ENCODE data around the gene SP3. TPM values are rescaled to one million over a fixed set of nuclear protein-coding genes. Genes with fewer than 3 reads are reported as not detected.
A peak's percentile ranks its signal among the peaks of the same experiment; 100 is the strongest.

Gene SP3
- total and polyA plus RNA-seq, 2 experiments from 2014 or later: 24.1 to 110 TPM

DNA sequence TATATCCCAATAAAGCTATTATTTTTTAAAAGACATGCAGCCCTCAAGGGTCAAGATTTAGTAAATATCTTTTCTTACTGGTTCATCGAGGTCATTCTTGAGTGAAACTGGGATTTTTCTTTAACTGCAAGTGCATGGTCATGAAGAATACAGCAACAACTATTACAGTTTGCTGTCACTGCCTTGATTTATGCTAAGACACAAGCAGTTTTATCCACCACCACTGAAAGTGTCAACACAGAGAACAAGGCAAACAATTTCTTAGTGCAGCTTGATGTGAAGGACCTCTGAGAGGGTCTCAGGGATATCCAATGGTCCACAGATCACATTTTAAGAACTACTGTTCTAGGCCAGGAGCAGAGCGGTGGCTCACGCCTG lies 12.1 kb downstream of the SP3 start:
- Histone ChIP-seq H3K4me2 (no peak overlapping the region), H3F3A (replicated peaks; ENCODE audit: low read depth) (no peaks in the 10 kb centered on the region), H3K79me2 (replicated peaks; ENCODE audit: insufficient read depth) (peaks cover 100% of the 10 kb centered on the region), H2AFZ (no peak overlapping the region), H3K4me3 (no peak overlapping the region), H3K27ac (ENCODE audit: low read depth) (no peak overlapping the region), H4K20me1 (replicated peaks; ENCODE audit: insufficient read depth) (peaks cover 56% of the 10 kb centered on the region), H3K36me3 (ENCODE audit: insufficient read depth) (peaks cover 26% of the 10 kb centered on the region), H3K4me1 (ENCODE audit: insufficient read depth) (0 out of 2 replicates have a peak, but pooled peaks cover 4% of the 10 kb centered on the region), H3K9me2 (ENCODE audit: insufficient read depth) (no peaks in the 10 kb centered on the region), H3K27me3 (ENCODE audit: insufficient read depth) (no peaks in the 10 kb centered on the region)
- H3K36me3 Mint-ChIP-seq (ENCODE audit: low read depth): peaks cover 44% of the 10 kb centered on the region
- ATAC-seq (no peak), DNase-seq (ENCODE audit: low spot score) (no peak)
- no peaks in the 10 kb centered on the region for H3K27me3 Mint-ChIP-seq (ENCODE audit: insufficient read depth, low read depth, poor library complexity)
- H3K9me3 Mint-ChIP-seq: no peaks in the 10 kb centered on the region; the same call in 2 of the 3 replicates
- peaks cover 11% of the 10 kb centered on the region for H3K4me1 Mint-ChIP-seq
- TF ChIP-seq EZH2 (IDR thresholded peaks at IDR 0.05; ENCODE audit: low read depth, unreplicated experiment) (no peak), STAT1 (IDR thresholded peaks at IDR 0.05; ENCODE audit: unreplicated experiment) (no peak)
- H3K4me3 Mint-ChIP-seq: no peak overlapping the region
- H3K27ac Mint-ChIP-seq: no peak overlapping the region

GRCh38 chr2:173952267-173953046 lies 12.7 kb downstream of the SP3 start:
- Histone ChIP-seq H3K27ac (ENCODE audit: low read depth) (no peak overlapping the region), H3K9me2 (ENCODE audit: insufficient read depth) (no peaks in the 10 kb centered on the region), H3F3A (replicated peaks; ENCODE audit: low read depth) (no peaks in the 10 kb centered on the region), H3K4me2 (no peak overlapping the region), H4K20me1 (replicated peaks; ENCODE audit: insufficient read depth) (peaks cover 56% of the 10 kb centered on the region), H3K4me3 (no peak overlapping the region), H2AFZ (no peak overlapping the region), H3K4me1 (ENCODE audit: insufficient read depth) (0 out of 2 replicates have a peak, but pooled peaks cover 4% of the 10 kb centered on the region), H3K79me2 (replicated peaks; ENCODE audit: insufficient read depth) (peaks cover 100% of the 10 kb centered on the region), H3K27me3 (ENCODE audit: insufficient read depth) (no peaks in the 10 kb centered on the region), H3K36me3 (ENCODE audit: insufficient read depth) (peaks cover 26% of the 10 kb centered on the region)
- ATAC-seq (no peak), DNase-seq (ENCODE audit: low spot score) (no peak)
- peaks cover 13% of the 10 kb centered on the region for H3K4me1 Mint-ChIP-seq
- peaks cover 44% of the 10 kb centered on the region for H3K36me3 Mint-ChIP-seq (ENCODE audit: low read depth)
- no peak overlapping the region for H3K4me3 Mint-ChIP-seq
- H3K27me3 Mint-ChIP-seq (ENCODE audit: insufficient read depth, low read depth, poor library complexity): no peaks in the 10 kb centered on the region
- no peaks in the 10 kb centered on the region; the same call in 2 of the 3 replicates for H3K9me3 Mint-ChIP-seq
- TF ChIP-seq POLR2AphosphoS5 (IDR thresholded peaks at IDR 0.05; ENCODE audit: low read depth) (no peak), EZH2phosphoT487 (IDR thresholded peaks at IDR 0.05; ENCODE audit: unreplicated experiment) (no peak), ZNF114 (CRISPR knock-in tag; IDR thresholded peaks at IDR 0.05) (no peak), CREB1 (CRISPR knock-in tag; IDR thresholded peaks at IDR 0.05; ENCODE audit: low read depth) (no peak), CTCF (conservative IDR thresholded peaks at IDR 0.05; ENCODE audit: low read depth in 2 of 2) (peak; percentile 40 to 49; a peak in 3 of 4 replicates), ZNF462 (CRISPR knock-in tag; IDR thresholded peaks at IDR 0.05) (no peak), NANOG (IDR thresholded peaks at IDR 0.05; ENCODE audit: borderline replicate concordance) (no peak)
- TF ChIP-seq, protein P1, sequence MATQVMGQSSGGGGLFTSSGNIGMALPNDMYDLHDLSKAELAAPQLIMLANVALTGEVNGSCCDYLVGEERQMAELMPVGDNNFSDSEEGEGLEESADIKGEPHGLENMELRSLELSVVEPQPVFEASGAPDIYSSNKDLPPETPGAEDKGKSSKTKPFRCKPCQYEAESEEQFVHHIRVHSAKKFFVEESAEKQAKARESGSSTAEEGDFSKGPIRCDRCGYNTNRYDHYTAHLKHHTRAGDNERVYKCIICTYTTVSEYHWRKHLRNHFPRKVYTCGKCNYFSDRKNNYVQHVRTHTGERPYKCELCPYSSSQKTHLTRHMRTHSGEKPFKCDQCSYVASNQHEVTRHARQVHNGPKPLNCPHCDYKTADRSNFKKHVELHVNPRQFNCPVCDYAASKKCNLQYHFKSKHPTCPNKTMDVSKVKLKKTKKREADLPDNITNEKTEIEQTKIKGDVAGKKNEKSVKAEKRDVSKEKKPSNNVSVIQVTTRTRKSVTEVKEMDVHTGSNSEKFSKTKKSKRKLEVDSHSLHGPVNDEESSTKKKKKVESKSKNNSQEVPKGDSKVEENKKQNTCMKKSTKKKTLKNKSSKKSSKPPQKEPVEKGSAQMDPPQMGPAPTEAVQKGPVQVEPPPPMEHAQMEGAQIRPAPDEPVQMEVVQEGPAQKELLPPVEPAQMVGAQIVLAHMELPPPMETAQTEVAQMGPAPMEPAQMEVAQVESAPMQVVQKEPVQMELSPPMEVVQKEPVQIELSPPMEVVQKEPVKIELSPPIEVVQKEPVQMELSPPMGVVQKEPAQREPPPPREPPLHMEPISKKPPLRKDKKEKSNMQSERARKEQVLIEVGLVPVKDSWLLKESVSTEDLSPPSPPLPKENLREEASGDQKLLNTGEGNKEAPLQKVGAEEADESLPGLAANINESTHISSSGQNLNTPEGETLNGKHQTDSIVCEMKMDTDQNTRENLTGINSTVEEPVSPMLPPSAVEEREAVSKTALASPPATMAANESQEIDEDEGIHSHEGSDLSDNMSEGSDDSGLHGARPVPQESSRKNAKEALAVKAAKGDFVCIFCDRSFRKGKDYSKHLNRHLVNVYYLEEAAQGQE (IDR thresholded peaks at IDR 0.05; ENCODE audit: unreplicated experiment): no peak
- no peak overlapping the region for H3K27ac Mint-ChIP-seq

All from GM23338 (cell line).